Endometrium (tissue), 2 donors: ENCODE measurements around the gene ABHD18.
A peak's percentile ranks its signal among the peaks of the same experiment; 100 is the strongest.
"Not testable (repeated sequence)": the region's sequence is repeated elsewhere in the genome, so short reads cannot be mapped to it uniquely, and the experiment has no call there.

ENCODE experiments used
- FAIRE-seq: peaks from 2 replicates; lab custom pipeline; 2012; peaks lifted over from hg19 to GRCh38; lab: Jason Lieb, UNC
- donor health status: control.
- donor health status: control.

ABHD18 gene

DNA sequence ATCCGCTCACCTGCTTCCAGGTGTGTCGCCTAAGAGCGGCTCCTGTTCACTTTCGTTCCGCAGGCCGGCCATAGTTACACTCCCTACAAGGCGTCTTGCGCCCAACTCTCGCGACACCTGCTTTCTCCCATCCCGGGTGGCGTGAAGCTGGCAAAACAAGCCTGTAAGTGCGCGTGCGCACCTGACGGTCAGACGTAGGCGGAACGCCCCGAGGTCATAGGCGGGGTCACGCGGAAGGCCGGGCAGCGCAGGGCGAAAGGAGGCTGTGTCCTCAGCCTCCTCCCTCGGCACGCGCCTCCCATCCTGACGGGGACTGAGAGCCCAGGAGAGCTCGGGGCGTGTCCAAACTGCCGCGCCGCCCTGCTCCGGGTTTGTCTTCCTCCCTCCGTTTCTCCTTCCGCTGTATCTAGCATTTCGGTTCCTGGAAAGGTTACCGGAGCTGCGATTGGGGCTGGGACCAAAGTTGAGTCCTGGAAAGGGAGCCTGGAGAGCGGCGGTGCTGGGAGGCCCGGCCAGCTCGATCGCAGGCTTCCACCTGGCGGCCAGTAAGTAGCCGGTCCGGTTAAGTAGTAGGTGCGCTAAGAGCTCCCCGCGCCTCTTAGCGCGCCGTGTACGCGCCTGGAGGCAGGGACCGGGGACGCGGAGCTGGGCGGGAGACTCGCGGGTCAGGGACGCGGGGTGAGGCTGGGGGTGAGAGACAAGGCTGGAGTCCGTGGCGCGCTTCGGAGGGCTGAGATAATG lies at the start of gene ABHD18, which contains the start of gene MFSD8:
Gene ABHD18, plus strand, starts transcription at position 345 of the 741 bp plus-strand sequence. CDS start 17,550 bp downstream, outside the sequence.
Gene MFSD8, minus strand, starts transcription at position 112 of the 741 bp plus-strand sequence. Its CDS starts 40 bp downstream, at position 72.
- FAIRE-seq, result peak; percentile 78

GRCh38 chr4:127916512-127916911 lies 48.7 kb upstream of the ABHD18 start:
- no peak for FAIRE-seq

- no peak for FAIRE-seq
Observed at GRCh38 chr4:127917151-127917550, 48.1 kb upstream of the ABHD18 start.

DNA sequence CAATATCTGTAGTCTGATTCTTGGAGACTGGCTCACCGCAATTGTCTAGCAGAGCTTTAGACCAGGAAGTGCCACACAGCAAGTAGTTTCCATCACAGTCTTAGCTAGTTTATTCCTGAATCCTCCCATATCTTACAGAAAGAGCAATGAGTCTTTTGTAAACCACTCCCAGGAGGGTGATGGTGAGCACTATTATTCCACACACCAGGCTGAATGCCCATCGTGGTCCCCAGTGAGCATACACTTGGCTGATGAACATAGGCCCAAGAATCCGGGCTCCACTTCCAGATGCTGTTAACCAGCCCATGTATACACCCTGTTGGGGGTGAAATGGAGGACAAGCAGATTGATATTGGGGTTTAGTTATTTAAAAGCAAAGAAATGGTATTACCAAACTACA lies 44.7 kb upstream of the ABHD18 start:
- FAIRE-seq, result no peak

- FAIRE-seq, result no peak
Observed at GRCh38 chr4:127922226-127922625, 43.0 kb upstream of the ABHD18 start.

DNA sequence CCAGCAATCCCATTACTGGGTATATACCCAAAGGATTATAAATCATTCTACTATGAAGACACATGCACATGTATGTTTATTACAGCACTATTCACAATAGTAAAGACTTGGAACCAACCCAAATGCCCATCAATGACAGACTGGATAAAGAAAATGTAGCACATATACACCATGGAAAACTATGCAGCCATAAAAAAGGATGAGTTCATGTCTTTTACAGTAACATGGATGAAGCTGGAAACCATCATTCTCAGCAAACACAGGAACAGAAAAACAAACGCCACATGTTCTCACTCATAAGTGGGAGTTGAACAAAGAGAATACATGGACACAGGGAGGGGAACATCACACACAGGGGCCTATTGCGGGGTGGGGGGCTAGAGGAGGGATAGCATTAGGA lies 39.5 kb upstream of the ABHD18 start:
- not testable (repeated sequence) for FAIRE-seq

DNA sequence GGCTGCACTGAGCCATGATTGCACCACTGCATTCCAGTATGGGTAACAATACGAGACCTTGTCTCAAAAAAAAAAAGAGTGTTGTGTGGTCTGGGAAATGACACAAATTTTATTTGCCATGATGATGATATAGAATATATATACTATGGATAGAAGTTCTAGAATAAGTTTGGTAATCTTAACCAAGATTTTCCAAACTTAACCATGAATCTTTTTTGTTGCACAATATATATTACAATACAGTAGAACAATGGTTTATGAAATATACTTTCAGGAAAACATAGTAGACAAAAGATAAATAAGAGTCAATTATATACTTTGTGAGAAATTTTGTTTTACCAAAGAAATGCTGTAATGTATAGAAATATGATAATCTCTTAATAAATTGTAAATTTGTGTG lies 35.0 kb upstream of the ABHD18 start:
- FAIRE-seq, result no peak

GRCh38 chr4:127931836-127932235 lies 33.4 kb upstream of the ABHD18 start:
- not testable (repeated sequence) for FAIRE-seq

GRCh38 chr4:127936974-127937373 lies 28.2 kb upstream of the ABHD18 start:
- no peak for FAIRE-seq

DNA sequence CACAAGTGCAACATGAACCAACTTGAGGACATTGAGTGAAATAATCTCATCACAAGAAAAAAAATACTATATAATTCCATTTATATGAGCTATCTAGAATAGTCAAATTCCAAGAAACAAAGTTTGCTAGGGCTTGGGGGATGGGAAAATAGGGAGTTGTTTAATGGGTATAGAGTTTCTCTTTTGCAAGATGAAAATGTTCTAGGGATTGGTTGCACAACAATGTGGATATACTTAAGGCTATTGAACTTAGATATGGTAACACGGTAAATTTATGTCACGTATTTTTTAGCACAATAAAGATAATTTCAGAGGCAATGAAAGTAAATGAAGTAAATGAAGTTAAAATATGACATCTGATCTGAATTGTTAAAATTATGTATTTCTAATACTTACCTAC lies 8.1 kb upstream of the ABHD18 start:
- no peak for FAIRE-seq

DNA sequence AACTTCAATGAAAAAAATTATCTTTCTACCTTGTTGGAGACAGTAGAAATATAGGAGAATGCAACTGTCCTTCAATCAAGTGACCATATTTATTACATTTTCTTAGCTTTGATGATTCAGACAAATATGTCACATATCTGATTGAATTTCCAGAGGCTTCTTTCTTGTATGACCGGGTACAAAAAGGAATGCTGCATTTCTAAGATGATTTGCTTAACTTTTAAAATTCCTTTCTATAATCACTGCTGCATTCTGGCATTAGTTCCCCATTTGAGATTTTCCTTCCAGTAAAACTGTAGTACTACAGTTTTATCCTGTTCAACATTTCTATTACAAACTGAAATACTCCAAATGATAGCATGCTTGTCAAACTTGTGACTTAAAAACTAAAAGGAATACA lies 5.4 kb upstream of the ABHD18 start:
- FAIRE-seq, result no peak

DNA sequence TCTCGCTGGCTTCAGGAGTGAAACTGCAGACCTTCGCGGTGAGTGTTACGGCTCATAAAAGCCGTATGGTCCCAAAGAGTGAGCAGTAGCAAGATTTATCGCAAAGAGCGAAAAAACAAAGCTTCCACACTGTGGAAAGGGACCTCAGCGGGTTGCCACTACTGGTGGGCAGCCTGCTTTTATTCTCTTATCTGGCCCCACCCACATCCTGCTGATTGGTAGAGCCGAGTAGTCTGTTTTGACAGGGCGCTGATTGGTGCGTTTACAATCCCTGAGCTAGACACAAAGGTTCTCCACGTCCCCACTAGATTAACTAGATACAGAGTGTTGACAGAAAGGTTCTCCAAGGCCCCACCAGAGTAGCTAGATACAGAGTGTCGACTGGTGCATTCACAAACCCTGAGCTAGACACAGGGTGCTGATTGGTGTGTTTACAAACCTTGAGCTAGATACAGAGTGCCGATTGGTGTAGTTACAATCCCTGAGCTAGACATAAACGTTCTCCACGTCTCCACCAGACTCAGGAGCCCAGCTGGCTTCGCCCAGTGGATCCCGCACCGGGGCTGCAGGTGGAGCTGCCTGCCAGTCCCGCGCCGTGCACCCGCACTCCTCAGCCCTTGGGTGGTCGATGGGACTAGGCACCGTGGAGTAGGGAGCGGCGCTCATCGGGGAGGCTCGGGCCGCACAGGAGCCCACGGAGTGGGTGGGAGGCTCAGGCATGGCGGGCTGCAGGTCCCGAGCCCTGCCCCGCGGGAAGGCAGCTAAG lies 1.4 kb upstream of the ABHD18 start:
- FAIRE-seq, result not testable (repeated sequence)

DNA sequence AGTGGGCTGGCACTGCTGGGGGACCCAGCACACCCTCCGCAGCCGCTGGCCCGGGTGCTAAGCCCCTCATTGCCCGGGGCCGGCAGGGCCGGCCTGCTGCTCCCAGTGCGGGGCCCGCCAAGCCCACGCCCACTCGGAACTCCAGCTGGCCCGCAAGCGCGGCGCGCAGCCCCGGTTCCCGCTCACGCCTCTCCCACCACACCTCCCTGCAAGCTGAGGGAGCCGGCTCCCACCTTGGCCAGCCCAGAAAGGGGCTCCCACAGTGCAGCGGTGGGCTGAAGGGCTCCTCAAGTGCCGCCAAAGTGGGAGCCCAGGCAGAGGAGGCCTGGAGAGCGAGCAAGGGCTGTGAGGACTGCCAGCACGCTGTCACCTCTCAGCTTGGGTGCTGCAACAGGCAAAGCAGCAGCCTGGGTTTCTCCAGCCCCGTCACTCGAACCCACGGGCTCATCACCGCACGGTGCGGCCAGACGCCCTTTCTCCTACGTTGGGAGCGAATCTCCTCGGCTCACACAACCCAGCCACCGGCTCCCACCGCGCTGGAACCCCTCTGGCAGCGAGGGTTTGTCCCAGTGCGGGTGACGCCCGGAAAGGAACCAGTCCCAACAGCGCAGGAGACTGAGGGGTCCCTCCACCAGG lies 662 bp upstream of the ABHD18 start:
- not testable (repeated sequence) for FAIRE-seq

- FAIRE-seq, result no peak
Observed at GRCh38 chr4:127965803-127966175, 583 bp downstream of the ABHD18 start.

- FAIRE-seq, result no peak
Observed at GRCh38 chr4:127967141-127967775, 2.1 kb downstream of the ABHD18 start.

GRCh38 chr4:127968586-127968985 lies 3.4 kb downstream of the ABHD18 start:
- FAIRE-seq, result no peak

DNA sequence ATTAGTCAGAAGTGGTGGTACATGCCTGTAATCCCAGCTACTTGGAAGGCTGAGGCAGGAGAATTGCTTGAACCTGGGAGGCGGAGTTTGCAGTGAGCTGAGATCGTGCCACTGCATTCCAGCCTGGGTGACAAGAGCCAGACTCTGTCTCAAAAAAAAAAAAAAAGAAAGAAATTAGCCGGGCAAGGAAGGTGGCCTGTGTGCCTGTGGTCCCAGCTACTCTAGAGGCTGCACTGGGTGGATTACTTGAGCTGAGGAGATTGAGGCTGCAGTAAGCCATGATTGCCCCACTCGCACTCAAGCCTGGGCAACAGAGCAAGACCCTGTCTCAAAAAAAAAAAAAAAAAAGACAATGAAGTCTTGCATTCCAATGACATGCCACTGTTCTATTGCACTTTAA lies 5.7 kb downstream of the ABHD18 start:
- FAIRE-seq, result not testable (repeated sequence)

DNA sequence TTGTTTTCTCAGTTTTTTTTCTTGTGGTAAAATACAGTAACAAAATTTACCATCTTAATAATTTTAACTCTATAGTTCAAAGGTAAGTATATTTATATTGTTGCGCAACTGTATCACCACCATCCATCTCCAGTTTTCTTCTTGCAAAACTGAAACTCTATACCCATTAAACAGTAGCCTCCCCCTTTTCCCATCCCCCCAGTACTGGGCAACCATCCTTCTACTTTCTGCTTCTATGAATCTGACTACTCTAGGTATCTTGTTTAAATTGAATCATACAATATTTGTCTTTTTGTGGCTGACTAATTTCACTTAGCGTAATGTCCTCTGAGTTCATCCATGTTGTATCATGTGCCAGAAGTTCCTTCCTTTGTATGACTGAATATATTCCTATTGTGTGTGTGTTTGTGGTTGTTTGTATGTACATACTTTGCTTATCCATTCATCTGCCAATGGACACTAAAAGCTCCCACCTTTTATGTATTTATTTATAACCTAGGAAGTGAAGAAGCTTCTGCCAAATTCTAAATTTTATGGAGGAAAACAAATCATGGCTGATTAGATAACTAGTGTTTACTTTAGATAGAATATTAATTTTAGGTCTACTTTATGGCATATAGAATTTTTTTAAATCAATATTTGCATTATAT lies 10.0 kb downstream of the ABHD18 start:
- no peak for FAIRE-seq

GRCh38 chr4:127978930-127979329 lies 13.7 kb downstream of the ABHD18 start:
- FAIRE-seq, result no peak

- no peak for FAIRE-seq
Observed at GRCh38 chr4:127982445-127982844, 17.2 kb downstream of the ABHD18 start.

DNA sequence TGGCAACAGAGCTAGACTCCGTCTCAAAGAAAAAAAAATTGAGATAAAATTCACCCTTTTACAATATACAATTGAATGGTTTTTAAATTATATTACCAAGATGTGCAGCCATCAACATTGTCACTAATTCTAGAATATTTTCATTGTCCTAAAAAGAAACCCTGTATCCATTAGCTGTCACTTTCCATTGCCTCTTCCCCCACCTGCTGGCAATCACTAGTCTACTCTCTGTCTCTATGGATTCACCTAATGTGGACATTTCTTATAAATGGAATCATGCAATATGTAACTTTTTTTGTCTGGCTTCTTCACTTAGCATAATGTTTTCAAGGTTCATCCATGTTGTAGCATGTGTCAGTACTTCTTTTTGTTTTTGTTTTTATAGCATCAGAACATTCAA lies 20.8 kb downstream of the ABHD18 start:
- FAIRE-seq, result no peak

GRCh38 chr4:127988638-127989037 lies 23.4 kb downstream of the ABHD18 start:
- no peak for FAIRE-seq
